Mucosa of descending colon (tissue), 3 donors: ENCODE measurements around the gene TIGD3. TPM values are rescaled to one million over a fixed set of nuclear protein-coding genes. Genes with fewer than 3 reads are reported as not detected.

ENCODE experiments used
- ATAC-seq: fragments of 200-7000 bp; cut with Tn5 transposase; one replicate; pipeline ENCODE4 v1.9.1; 2020; ENCODE audit warnings: mild to moderate bottlenecking, moderate library complexity
- DNase-seq, 3 donors: peaks; one replicate each; pipeline ENCODE4 v3.0.0-alpha.2; 2020
- H3K36me3 ChIP-seq: fragments of 200-600 bp; one replicate; pipeline ENCODE4 v1.8.0; 2021; ENCODE audit warnings: low read depth, mild to moderate bottlenecking
- H3K4me1 ChIP-seq: fragments of 200-600 bp; one replicate; pipeline ENCODE4 v1.8.0; 2021; ENCODE audit warnings: low read depth, mild to moderate bottlenecking
- H3K4me3 ChIP-seq: fragments of 200-600 bp; one replicate; pipeline ENCODE4 v1.8.0; 2021; ENCODE audit warnings: mild to moderate bottlenecking
- H3K9me3 ChIP-seq: fragments of 200-600 bp; one replicate; pipeline ENCODE4 v1.8.0; 2021; ENCODE audit warnings: mild to moderate bottlenecking
- intact Hi-C, 2 donors: fragments of 100-400 bp; cut with DNase I in 1 of 2; cut with micrococcal nuclease in 1 of 2; formaldehyde crosslinking; loops; one replicate each; pipeline versions ENCODE4 v1.11.0 to v1.11.1; 2022; cut with DNase I, micrococcal nuclease
- total RNA-seq, 3 donors: library from RNA; stranded (reverse); fragmentation: NEBNext Ultra II Directional in 2 of 3; extraction: Animal tissue kit (Norgen Biotek cat#: 25700) in 2 of 3; gene quantifications; one replicate each; pipeline versions ENCODE4 v1.2.1 to v1.2.4, GENCODE V29; 2021 to 2023
- TF ChIP-seq, protein P1 (sequence below): fragments of 200-600 bp; IDR thresholded peaks from one replicate; pipeline ENCODE4 v1.8.0; 2022; ENCODE audit warnings: antibody characterized with exemption, mild to moderate bottlenecking
- donor health status: DM: no; HTN: no; CAD: no; lungs with moderate emphysema.
- donor health status: DM: no; HTN: no; CAD: no.
- donor health status: DM: no; HTN: yes; CAD: no.

TIGD3 gene
- total RNA-seq, 3 donors from 2014 or later = 0.14 to 0.53 TPM; not detected in 1

DNA sequence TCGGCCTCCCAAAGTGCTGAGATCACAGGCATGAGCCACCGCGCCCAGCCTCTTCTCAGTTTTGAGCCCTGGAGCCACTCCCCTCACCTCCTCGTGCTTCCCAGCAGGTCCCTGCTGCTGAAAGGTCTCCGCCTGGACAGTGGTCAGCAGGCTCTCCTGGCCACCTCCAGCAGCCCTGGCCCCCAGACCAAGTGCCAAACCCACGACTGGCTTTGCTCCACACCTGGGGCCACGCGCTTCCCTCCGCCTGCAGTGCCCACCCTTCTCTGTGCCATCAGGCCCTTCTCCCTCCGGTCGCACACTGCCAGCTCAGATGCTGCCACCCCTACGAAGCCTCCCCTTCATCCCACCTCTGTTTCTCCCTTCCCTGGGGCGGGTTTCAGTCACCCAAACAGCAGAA lies 44.7 kb downstream of the TIGD3 start:
- intact Hi-C loops = no loop called here
- no peak for ATAC-seq

DNA sequence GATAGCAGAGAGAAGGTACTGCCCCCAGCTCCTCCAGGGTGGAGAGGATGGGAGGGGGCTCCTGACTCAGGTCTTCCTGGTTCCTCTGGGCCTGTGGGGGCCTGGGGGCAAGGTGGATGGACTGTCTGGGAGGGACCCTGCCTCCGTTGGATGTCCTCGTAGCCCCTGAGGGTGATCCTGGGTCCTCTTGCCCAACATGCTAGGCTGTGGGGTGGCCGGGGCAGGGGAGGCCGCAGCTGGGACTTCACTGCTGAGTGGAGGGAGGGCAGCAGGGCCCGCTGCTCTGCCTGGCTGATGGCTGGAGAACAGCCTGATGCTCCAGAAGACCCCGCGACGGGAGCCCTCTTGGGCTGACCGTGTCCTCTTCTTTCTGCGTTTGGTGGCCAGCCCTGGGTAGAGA lies 45.3 kb downstream of the TIGD3 start:
- peaks cover 8% of the 10 kb centered on the region for H3K4me1 ChIP-seq
- TF ChIP-seq, protein P1, sequence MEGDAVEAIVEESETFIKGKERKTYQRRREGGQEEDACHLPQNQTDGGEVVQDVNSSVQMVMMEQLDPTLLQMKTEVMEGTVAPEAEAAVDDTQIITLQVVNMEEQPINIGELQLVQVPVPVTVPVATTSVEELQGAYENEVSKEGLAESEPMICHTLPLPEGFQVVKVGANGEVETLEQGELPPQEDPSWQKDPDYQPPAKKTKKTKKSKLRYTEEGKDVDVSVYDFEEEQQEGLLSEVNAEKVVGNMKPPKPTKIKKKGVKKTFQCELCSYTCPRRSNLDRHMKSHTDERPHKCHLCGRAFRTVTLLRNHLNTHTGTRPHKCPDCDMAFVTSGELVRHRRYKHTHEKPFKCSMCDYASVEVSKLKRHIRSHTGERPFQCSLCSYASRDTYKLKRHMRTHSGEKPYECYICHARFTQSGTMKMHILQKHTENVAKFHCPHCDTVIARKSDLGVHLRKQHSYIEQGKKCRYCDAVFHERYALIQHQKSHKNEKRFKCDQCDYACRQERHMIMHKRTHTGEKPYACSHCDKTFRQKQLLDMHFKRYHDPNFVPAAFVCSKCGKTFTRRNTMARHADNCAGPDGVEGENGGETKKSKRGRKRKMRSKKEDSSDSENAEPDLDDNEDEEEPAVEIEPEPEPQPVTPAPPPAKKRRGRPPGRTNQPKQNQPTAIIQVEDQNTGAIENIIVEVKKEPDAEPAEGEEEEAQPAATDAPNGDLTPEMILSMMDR = no peak
- intact Hi-C loops = no loop called here
- ATAC-seq (no peak), DNase-seq (no peak)
- no peaks in the 10 kb centered on the region for H3K36me3 ChIP-seq
- no peaks in the 10 kb centered on the region for H3K9me3 ChIP-seq
- no peak overlapping the region for H3K4me3 ChIP-seq

More for the DNA sequence above, 44.7 kb downstream of the TIGD3 start:
- H3K36me3 ChIP-seq = no peaks in the 10 kb centered on the region
- H3K4me3 ChIP-seq = no peak overlapping the region
- H3K4me1 ChIP-seq = peaks cover 8% of the 10 kb centered on the region
- TF ChIP-seq, protein P1 = no peak
- no peak for DNase-seq
- no peaks in the 10 kb centered on the region for H3K9me3 ChIP-seq

DNA sequence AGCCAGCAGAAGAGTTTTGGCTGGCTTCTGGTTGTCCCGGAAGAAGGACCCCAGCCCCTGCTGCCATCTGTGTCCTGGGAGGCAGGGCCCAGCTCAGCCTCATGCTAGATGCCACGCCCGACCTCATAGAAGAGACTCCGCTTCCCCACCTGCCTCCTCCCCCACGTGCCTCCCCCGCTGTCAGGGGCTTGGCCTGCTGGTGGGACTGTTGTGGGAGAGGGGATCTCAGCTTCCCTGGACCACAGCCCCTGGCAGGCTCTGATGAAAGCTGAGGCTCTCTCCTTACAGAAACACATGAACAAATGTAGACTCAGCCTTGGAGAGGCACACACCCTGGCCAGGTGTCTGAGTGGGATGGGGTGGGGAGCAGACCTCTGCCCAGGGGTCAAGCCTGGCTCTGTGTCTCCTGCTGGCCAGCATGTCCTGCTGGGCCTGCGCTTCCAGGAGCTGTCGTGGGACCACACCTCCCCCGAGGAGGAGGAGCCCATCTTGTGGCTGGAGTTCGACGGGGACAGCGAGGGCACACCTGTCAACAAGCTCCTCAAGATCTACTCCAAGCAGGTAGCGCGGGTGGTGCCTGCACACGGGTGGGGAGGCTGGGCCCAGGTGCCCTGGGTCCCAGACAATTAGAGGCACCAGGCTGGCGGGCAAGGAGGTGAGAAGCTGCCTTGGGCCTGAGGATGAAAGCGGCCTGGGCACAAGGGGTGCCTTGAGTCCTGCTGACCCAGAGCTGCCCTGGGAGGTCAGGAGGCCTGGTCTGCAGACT lies 45.9 kb downstream of the TIGD3 start:
- DNase-seq = peak in 1 of 3 donors; percentile 48
- H3K36me3 ChIP-seq = no peaks in the 10 kb centered on the region

DNA sequence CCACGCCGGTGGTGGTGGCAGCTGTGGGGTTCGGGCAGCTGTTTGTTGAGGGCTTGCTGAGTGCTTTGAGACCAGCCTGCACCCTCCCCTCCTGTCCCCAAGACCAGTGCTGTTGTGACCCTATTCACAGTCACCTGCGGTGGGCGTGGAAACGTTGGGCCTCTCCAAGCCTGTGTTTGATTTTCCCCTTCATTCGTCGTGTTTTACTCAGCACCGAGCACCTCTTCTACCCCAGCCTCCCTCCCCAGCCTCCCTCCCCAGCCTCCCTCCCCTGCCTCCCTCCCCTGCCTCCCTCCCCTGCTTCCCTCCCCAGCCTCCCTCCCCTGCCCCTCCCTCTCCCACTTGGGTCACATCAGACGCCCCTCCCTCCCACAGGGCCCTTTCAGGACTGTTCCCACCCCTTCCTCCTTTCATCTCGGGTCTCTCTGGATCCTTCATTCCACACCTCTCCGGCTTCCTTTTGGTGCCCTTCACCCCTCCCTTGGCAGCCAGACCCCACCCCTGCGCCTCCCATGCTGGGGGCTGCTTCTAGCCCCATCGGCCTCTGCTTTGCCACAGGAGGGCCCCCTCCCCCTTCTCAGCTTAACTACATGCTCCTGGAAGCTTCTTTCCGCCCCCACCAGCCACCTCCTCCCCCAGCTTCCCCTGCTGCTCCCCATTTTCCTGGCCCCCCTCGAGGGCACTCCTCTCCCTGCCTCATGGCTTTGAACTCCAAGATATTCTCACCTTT lies 46.7 kb downstream of the TIGD3 start:
- peak in 1 of 3 donors; percentile 49 for DNase-seq
- Histone ChIP-seq H3K4me1 (peaks cover 8% of the 10 kb centered on the region), H3K9me3 (no peaks in the 10 kb centered on the region), H3K4me3 (no peak overlapping the region), H3K36me3 (no peaks in the 10 kb centered on the region)
- intact Hi-C loops = no loop called here
- TF ChIP-seq, protein P1 = no peak
- ATAC-seq = peak; percentile 15

More for the DNA sequence above, 45.9 kb downstream of the TIGD3 start:
- peak; percentile 46 for ATAC-seq
- TF ChIP-seq, protein P1 = no peak
- H3K4me3 ChIP-seq = no peak overlapping the region
- H3K4me1 ChIP-seq = peaks cover 8% of the 10 kb centered on the region
- intact Hi-C loops = no loop called here
- no peaks in the 10 kb centered on the region for H3K9me3 ChIP-seq

DNA sequence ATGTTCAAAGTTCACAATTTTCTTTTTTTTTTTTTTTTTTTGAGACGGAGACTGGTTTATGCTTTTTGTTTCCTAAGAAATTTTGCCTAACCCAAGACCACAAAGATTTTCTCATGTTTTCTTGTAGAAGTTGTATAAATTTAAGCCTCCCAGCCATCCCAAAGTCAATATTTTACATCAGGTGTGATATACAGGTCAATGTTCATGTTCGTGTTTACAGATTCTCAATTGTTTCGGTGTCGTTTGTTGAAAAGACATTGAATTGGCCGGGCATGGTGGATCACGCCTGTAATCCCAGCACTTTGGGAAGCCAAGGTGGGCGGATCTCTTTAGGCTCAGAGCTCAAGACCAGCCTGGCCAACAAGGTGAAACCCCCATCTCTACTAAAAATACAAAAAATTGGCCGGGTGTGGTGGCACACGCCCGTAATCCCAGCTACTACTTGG lies 47.3 kb downstream of the TIGD3 start:
- DNase-seq (no peak), ATAC-seq (peak; percentile 32)
- Histone ChIP-seq H3K9me3 (no peaks in the 10 kb centered on the region), H3K4me1 (peaks cover 8% of the 10 kb centered on the region), H3K4me3 (no peak overlapping the region), H3K36me3 (no peaks in the 10 kb centered on the region)
- TF ChIP-seq, protein P1 = no peak
- intact Hi-C loops = no loop called here
